ENCODE measurements around the gene PPARA. TPM values are rescaled to one million over a fixed set of nuclear protein-coding genes. Genes with fewer than 3 reads are reported as not detected.

Gene PPARA
- total and polyA plus RNA-seq, 2 donors (not counting 1 experiment from before 2014, with no cell fraction given), result 10.2 to 17.5 TPM

DNA sequence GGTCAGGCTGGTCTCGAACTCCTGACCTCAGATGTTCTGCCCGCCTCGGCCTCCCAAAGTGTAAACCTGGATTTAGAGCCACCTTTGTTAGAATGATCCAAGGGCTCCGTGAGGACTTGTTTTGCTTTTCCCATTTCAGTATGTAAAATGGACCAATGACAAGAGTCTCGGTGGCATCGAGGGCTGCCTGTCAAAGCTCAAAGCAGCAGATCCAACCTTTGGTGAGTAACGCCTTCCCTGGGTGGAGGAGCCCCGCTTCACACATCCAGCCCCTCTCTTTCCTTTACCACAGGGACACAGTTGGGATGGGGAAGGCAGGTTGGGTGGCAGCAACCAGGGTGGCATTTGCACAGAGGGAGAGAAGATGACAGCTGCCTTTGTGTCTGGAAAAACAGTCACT lies 121.9 kb downstream of the PPARA start:
- Histone ChIP-seq H3K36me3 (ENCODE audit: control insufficient read depth, insufficient read depth, low read length) (peaks cover 13% of the 10 kb centered on the region), H3K27me3 (ENCODE audit: control insufficient read depth, insufficient read depth, low read length) (no peaks in the 10 kb centered on the region), H3K4me3 (replicated peaks in 1 of 4; ENCODE audit: control extremely low read depth in 1 of 4, insufficient read depth in 1 of 4, low read depth in 3 of 4, low read length in 4 of 4) (no peak overlapping the region), H3K9ac (ENCODE audit: insufficient read depth, low read length) (no peak overlapping the region), H3K4me1 (ENCODE audit: control insufficient read depth, extremely low read depth, insufficient read depth, low read length) (peaks cover 2% of the 10 kb centered on the region), H3K27ac (ENCODE audit: insufficient read depth, low read length) (no peak overlapping the region), H3K79me2 (ENCODE audit: control insufficient read depth, insufficient read depth, low read length) (peaks cover 3% of the 10 kb centered on the region), H2AFZ (ENCODE audit: low read length) (no peak overlapping the region), H3K9me3 (ENCODE audit: control insufficient read depth, insufficient read depth, low read depth, low read length) (no peaks in the 10 kb centered on the region), H4K20me1 (ENCODE audit: control insufficient read depth, extremely low read depth, insufficient read depth, low read length) (no peaks in the 10 kb centered on the region), H3K4me2 (ENCODE audit: extremely low read depth, insufficient read depth, low read length) (no peak overlapping the region)
- TF ChIP-seq, protein P1, sequence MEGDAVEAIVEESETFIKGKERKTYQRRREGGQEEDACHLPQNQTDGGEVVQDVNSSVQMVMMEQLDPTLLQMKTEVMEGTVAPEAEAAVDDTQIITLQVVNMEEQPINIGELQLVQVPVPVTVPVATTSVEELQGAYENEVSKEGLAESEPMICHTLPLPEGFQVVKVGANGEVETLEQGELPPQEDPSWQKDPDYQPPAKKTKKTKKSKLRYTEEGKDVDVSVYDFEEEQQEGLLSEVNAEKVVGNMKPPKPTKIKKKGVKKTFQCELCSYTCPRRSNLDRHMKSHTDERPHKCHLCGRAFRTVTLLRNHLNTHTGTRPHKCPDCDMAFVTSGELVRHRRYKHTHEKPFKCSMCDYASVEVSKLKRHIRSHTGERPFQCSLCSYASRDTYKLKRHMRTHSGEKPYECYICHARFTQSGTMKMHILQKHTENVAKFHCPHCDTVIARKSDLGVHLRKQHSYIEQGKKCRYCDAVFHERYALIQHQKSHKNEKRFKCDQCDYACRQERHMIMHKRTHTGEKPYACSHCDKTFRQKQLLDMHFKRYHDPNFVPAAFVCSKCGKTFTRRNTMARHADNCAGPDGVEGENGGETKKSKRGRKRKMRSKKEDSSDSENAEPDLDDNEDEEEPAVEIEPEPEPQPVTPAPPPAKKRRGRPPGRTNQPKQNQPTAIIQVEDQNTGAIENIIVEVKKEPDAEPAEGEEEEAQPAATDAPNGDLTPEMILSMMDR (conservative IDR thresholded peaks at IDR 0.05 in 1 of 2, IDR thresholded peaks at IDR 0.05 in 1 of 2; ENCODE audit: low read depth in 1 of 2, low read length in 2 of 2), result no peak
- TF ChIP-seq EZH2 (IDR thresholded peaks at IDR 0.05; ENCODE audit: low read length, missing control alignments), result no peak
- no peak for DNase-seq (ENCODE audit: low read depth in 2 of 2)

GRCh38 chr22:46272762-46273431 lies 122.6 kb downstream of the PPARA start:
- DNase-seq (ENCODE audit: low read depth in 2 of 2), result no peak
- Histone ChIP-seq H4K20me1 (ENCODE audit: control insufficient read depth, extremely low read depth, insufficient read depth, low read length) (no peaks in the 10 kb centered on the region), H3K27ac (ENCODE audit: insufficient read depth, low read length) (no peak overlapping the region), H3K36me3 (ENCODE audit: control insufficient read depth, insufficient read depth, low read length) (peaks cover 14% of the 10 kb centered on the region), H3K4me1 (ENCODE audit: control insufficient read depth, extremely low read depth, insufficient read depth, low read length) (peaks cover 2% of the 10 kb centered on the region), H3K9me3 (ENCODE audit: control insufficient read depth, insufficient read depth, low read depth, low read length) (no peaks in the 10 kb centered on the region), H2AFZ (ENCODE audit: low read length) (no peak overlapping the region), H3K9ac (ENCODE audit: insufficient read depth, low read length) (no peak overlapping the region), H3K27me3 (ENCODE audit: control insufficient read depth, insufficient read depth, low read length) (no peaks in the 10 kb centered on the region), H3K4me3 (replicated peaks in 1 of 4; ENCODE audit: control extremely low read depth in 1 of 4, insufficient read depth in 1 of 4, low read depth in 3 of 4, low read length in 4 of 4) (no peak overlapping the region), H3K4me2 (ENCODE audit: extremely low read depth, insufficient read depth, low read length) (no peak overlapping the region), H3K79me2 (ENCODE audit: control insufficient read depth, insufficient read depth, low read length) (peaks cover 3% of the 10 kb centered on the region)
- TF ChIP-seq, protein P1 (conservative IDR thresholded peaks at IDR 0.05 in 1 of 2, IDR thresholded peaks at IDR 0.05 in 1 of 2; ENCODE audit: low read depth in 1 of 2, low read length in 2 of 2), result no peak
- no peak for TF ChIP-seq EZH2 (IDR thresholded peaks at IDR 0.05; ENCODE audit: low read length, missing control alignments)

- H3K27ac ChIP-seq (ENCODE audit: insufficient read depth, low read length), result no peak overlapping the region
- H2AFZ ChIP-seq (ENCODE audit: low read length), result no peak overlapping the region
- peaks cover 2% of the 10 kb centered on the region for H3K4me1 ChIP-seq (ENCODE audit: control insufficient read depth, extremely low read depth, insufficient read depth, low read length)
- no peak overlapping the region for H3K9ac ChIP-seq (ENCODE audit: insufficient read depth, low read length)
- no peaks in the 10 kb centered on the region for H4K20me1 ChIP-seq (ENCODE audit: control insufficient read depth, extremely low read depth, insufficient read depth, low read length)
- no peak overlapping the region for H3K4me3 ChIP-seq (replicated peaks in 1 of 4; ENCODE audit: control extremely low read depth in 1 of 4, insufficient read depth in 1 of 4, low read depth in 3 of 4, low read length in 4 of 4)
- no peak for DNase-seq (ENCODE audit: low read depth in 2 of 2)
- no peak overlapping the region for H3K4me2 ChIP-seq (ENCODE audit: extremely low read depth, insufficient read depth, low read length)
- no peaks in the 10 kb centered on the region for H3K79me2 ChIP-seq (ENCODE audit: control insufficient read depth, insufficient read depth, low read length)
- no peaks in the 10 kb centered on the region for H3K27me3 ChIP-seq (ENCODE audit: control insufficient read depth, insufficient read depth, low read length)
- H3K9me3 ChIP-seq (ENCODE audit: control insufficient read depth, insufficient read depth, low read depth, low read length), result no peaks in the 10 kb centered on the region
- TF ChIP-seq EZH2 (IDR thresholded peaks at IDR 0.05; ENCODE audit: low read length, missing control alignments), result no peak
- TF ChIP-seq, protein P1 (conservative IDR thresholded peaks at IDR 0.05 in 1 of 2, IDR thresholded peaks at IDR 0.05 in 1 of 2; ENCODE audit: low read depth in 1 of 2, low read length in 2 of 2), result no peak
- peaks cover 21% of the 10 kb centered on the region for H3K36me3 ChIP-seq (ENCODE audit: control insufficient read depth, insufficient read depth, low read length)
Measured at GRCh38 chr22:46273432-46274148, 123.3 kb downstream of the PPARA start.

Measured in fibroblast of lung (primary cell).